Stimulated activated CD4-positive, alpha-beta T cell treated with anti-CD3 and anti-CD28 coated beads, TNF-alpha, amount 100 ng/mL, for 24 hours (primary cell): Measurements from ENCODE around the gene STRN.
A peak's percentile ranks its signal among the peaks of the same experiment; 100 is the strongest.
"Not testable (repeated sequence)": the region's sequence is repeated elsewhere in the genome, so short reads cannot be mapped to it uniquely, and the experiment has no call there.

Source experiments
- DNase-seq, 3 experiments: peaks; one replicate each; pipeline ENCODE4 v3.0.0-alpha.2; 2020; ENCODE audit warnings: low read depth in 3 of 3

Gene STRN, protein sequence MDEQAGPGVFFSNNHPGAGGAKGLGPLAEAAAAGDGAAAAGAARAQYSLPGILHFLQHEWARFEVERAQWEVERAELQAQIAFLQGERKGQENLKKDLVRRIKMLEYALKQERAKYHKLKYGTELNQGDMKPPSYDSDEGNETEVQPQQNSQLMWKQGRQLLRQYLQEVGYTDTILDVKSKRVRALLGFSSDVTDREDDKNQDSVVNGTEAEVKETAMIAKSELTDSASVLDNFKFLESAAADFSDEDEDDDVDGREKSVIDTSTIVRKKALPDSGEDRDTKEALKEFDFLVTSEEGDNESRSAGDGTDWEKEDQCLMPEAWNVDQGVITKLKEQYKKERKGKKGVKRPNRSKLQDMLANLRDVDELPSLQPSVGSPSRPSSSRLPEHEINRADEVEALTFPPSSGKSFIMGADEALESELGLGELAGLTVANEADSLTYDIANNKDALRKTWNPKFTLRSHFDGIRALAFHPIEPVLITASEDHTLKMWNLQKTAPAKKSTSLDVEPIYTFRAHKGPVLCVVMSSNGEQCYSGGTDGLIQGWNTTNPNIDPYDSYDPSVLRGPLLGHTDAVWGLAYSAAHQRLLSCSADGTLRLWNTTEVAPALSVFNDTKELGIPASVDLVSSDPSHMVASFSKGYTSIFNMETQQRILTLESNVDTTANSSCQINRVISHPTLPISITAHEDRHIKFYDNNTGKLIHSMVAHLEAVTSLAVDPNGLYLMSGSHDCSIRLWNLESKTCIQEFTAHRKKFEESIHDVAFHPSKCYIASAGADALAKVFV

DNA sequence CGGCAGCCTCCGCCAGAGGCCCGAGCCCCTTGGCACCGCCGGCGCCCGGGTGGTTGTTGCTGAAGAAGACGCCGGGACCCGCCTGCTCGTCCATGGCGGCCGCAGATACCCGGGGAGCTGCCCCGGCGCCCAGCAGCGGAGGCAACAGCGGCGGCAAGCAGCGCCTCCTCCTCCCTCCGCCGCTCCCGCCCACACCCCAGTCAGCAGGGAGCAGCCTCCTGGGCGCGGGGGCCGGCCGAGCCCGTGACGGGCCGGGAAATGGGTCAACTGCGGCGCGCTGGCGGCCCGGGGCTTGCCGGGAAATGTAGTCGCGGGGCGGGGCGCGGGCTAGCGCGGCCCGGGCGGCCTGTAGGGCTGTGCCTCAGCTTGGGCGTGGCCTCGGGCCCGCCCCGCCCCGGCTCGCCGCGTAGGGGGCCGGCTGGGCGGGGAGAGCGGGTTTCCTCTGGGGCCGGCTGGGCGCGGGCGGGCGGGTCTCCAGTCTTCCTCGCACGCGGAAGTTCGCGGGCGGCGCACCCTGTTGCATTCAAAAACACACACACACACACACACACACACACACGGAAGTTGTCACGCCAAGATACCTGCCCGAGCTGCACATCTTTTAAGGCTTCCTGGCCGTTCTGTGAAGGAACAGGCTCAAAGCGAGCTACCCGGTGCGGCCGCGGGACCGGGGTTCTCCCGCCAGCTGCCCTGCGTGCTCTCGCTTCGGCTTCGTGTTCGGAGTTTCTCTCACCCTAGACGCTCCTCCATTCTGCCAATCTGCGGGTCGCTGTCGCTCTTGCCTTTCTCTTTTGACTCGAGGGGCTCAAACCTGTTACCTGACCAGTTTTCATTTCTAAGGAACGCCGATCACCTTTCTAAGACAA, at the start of gene STRN:
Gene STRN, minus strand, starts transcription at position 167 of the 866 bp plus-strand sequence. Its CDS starts 73 bp downstream, at position 94.
- peak; percentile 93 to 97 (median 96) for DNase-seq

GRCh38 chr2:37013315-37013641, 46.9 kb upstream of the STRN start:
- DNase-seq: no peak

GRCh38 chr2:37011130-37011529, 44.8 kb upstream of the STRN start:
- no peak for DNase-seq

DNA sequence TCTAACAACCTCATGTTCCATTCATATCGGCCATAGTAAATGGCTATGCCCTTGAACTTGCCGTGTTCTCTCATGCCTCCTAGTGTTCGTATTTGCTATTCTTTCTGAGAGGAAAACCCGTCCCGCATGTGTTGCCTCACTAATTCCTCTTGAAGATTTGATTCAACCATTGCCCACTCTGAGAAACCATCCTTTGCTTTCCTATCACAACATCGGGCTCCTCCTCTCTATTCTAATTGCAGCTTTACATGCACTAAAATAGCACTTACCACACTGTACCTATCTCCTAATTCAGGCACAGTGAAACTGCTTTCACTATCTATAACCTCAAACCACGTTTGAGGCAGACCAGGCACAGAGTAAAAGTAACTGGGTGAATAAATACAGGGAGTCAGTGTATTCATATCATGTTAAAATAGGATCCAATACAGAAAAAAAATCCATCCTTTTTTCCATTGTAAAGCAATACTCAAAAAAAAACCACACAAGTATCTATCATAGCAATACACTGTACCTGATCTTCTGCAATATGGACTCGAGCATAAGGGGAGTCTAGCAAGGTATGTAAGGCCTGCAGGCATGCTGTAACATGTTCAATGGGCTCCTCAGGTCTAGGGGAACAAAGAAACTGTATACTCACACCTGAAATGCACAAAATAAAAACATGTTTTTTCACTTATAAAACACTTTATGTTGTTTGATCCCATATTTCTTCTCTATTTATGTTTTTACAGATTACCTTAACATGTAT, 39.0 kb upstream of the STRN start:
- DNase-seq: peak in 1 of 3 experiments; percentile 5

DNA sequence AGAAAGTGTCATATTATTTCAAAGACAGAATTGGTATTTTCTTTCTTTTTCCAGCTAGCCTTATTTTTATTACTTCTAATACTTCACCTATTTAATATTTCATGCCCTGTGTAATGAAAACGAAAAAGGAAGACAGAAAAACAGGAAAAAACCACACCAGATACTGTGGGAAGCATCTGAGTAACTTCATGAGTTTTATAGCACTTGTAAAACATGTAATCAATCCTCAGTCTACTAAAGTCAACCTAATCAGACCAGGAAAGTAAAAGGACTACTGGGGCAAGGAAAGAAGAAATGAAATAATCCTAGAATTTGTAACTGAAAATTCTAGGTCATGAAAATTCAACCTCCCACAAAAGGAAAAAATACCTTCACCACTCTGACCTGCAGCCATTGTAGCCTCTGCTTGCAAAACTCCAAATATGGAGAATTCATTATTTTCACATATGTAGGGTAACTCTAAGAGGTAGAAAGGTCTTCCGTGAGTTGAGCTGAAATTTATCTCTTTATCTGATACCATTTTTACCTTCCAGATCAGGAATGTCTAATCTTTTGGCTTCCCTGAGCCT, 34.7 kb upstream of the STRN start:
- DNase-seq: no peak

DNA sequence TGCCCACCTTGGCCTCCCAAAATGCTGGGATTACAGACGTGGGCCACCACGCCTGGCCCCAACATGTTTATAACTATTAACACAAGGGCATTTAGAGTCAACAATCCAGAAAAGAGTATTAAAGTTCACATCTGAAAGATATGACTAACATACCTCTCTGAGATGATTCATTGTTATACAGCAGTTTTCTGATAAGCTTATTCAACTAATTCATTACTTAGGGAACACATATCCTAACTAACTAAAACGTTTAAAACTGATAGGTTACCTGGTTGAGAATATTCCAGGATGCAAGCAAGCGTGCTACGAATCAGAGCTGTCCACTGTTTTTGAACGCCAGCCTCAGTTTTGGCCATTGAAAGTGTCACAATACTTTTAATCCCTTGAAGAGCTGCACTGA, 34.0 kb upstream of the STRN start:
- DNase-seq: no peak

GRCh38 chr2:36999416-36999815, 33.1 kb upstream of the STRN start:
- not testable (repeated sequence) for DNase-seq

GRCh38 chr2:36993841-36994620, 27.7 kb upstream of the STRN start:
- DNase-seq: no peak

DNA sequence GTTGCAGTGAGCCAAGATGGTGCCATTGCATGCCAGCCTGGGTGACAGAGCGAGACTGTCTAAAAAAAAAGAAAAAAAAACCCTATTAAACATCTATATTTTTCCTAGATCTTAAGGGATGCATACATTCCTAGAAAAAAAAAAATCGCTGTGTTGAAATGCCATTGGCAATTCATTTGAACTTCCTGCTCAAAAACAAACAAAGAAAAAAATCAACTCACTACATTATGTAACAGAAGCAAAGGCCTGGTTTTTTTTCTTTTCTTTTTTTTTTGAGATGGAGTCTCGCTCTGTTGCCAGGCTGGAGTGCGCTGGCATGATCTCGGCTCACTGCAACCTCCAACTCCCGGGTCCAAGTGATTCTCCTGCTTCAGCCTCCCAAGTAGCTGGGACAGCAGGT, 21.7 kb upstream of the STRN start:
- DNase-seq: no peak

- no peak for DNase-seq
Measured at GRCh38 chr2:36982467-36982866, 16.1 kb upstream of the STRN start.

DNA sequence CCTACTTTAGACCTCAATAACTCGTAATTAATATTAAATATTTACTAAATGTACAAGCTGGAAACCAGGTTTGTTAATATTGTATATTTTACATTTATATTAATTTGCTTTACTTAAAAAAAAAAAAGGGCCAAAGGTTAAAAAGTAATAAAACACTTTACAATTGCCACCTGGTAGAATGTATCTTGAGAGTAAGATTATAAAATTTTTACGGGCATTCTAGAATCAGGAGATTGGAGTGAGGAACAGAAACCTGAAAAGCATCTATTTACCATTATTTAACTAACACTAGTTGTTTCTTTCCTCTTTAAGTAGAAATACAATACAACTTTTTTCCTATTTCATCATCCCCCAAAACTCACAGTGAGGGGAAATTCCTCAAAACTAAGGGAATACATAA, 15.6 kb upstream of the STRN start:
- no peak for DNase-seq

DNA sequence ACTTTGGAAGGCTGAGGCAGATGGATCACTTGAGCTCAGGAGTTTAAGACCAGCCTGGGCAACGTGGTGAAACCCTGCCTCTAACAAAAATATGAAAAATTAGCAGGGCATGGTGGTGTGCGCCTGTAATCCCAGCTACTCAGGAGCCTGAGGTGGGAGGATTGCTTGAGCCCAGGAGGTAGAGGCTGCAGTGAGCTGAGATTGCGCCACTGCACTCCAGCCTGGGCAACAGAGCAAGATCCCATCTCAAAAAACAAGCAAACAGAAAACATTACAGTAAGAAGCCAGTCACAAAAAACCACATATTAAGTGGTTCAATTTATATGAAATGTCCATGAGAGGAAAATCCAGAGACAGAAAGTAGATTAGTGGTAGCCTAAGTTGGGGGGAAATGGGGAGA, 12.7 kb upstream of the STRN start:
- DNase-seq: not testable (repeated sequence)

DNA sequence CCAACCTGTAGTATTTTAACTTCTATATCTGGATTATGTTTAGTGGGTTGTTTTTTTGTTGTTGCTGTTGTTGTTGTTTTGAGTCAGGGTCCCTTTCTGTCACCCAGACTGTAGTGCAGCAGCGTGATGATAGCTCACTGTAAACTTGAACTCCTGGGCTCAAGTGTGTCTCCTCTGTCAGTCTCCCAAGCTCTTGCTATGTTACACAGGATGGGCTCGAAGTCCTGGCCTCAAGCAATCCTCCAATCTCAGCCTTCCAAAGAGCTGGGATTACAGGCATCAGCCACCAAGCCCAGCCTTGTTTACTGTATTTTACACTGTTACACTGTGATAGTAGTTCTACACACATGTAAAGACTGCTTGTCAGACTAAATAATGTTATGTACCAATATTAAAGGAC, 9.7 kb upstream of the STRN start:
- DNase-seq: no peak

- DNase-seq: no peak
Measured at GRCh38 chr2:36975306-36975705, 9.0 kb upstream of the STRN start.

GRCh38 chr2:36973320-36973719, 7.0 kb upstream of the STRN start:
- DNase-seq: no peak

DNA sequence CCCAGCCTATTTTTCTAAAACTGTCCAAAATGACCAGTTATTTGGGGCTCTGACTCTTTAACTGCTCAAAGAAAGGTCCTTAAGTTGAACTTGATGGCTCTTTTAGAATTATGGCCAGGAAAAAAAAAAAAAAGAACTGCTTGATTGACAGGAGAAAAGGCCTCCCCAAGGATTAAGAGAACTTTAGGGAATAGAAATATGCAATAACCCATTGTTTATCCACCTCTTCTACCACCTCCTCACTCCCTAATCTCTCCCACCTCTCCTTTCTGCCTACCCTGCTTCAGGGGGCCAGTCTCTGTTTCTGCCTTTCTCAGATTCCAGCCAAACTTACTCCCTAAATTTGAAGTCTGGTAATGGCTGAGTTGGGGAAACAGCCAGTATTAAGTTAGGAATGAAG, 5.7 kb upstream of the STRN start:
- DNase-seq: no peak

DNA sequence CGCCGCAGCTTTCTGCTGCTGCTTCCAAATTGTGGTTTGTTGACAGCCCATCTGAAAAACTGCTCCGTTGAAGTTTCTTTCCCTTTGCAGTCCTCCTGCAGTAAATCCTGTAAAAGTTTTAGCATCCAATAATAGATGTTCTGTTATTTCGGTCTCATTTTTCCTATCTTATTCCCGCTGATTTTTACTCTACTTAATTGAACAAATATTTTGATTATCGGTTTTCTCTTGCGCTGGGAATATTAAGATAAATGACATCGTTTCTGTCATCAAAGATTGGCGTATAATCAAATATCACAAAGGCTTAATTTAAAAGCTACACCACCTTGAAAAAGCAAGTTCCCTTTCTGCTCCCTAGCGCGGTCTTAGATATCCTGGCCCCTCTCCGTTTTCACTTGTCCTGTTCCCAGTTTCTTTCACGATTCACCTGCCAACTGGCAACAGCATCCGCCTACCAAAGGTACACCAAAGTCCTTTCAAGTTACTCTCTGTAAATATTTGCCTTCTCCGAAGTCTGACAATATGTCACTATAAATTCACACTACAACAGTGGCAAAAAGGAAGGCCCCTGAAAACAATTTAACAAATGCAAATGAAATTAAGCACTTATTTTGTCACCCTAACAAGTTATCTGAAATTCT, 1.0 kb upstream of the STRN start:
- DNase-seq: no peak

DNA sequence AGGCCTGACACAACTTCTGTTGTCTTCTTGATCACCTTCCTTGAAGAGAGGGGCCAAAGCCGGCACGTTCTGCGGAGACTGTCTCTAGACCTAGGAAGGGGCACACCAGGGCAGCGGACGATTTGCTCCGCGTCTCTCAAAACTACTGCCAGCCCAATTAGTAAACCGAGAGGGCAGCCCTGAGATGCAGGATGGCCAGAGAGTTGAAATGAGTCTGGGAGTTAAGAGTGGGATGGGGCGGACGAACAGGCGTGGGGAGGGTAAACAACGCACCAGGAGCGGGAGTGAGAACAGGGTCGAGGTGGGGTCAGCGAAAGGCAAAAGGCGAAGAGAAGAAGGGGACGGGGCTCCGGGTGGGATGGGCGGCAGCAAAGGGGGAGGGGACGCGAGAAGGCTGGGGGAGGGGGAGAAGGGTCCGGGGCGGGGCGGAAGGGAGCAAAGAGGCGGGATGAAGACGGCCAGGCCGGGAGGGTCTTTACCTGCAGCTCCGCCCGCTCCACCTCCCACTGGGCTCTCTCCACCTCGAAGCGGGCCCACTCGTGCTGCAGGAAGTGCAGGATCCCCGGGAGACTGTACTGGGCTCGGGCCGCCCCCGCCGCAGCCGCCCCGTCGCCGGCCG, 476 bp downstream of the STRN start:
- peak; percentile 6 to 45 (median 6) for DNase-seq

DNA sequence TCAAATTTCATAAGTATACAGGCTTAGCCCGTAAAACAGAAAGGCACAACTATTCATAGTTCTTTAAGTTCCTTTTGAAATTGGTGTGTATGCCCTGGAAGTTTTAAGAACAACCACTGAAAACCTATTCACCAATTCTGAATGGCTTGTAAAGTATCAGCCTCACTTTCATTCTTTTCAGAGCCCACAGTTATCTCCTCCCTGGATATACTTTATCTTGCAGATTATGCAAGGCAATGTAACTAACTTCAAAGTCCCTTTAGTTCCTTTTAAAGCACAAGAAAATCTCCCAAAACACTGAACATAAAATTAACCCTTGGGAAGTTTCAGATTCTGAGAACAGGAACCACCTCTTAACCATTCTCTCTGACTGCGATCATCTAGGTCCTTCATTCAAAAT, 1.1 kb downstream of the STRN start:
- no peak for DNase-seq
